Stimulated activated CD4-positive, alpha-beta T cell treated with anti-CD3 and anti-CD28 coated beads, Interleukin-4, amount 100 ng/mL, for 1 hour (primary cell): ENCODE data around the gene TSFM.
A peak's percentile ranks its signal among the peaks of the same experiment; 100 is the strongest.

ENCODE experiments used
- DNase-seq: peaks from one replicate; pipeline ENCODE4 v3.0.0-alpha.2; 2020

The TSFM gene

GRCh38 chr12:57782608-57783465 is at the start of gene TSFM:
TSS of gene TSFM (plus strand) at chr12:57782787. CDS start at chr12:57782802, 15 bp downstream.
- DNase-seq = peak; percentile 99

DNA sequence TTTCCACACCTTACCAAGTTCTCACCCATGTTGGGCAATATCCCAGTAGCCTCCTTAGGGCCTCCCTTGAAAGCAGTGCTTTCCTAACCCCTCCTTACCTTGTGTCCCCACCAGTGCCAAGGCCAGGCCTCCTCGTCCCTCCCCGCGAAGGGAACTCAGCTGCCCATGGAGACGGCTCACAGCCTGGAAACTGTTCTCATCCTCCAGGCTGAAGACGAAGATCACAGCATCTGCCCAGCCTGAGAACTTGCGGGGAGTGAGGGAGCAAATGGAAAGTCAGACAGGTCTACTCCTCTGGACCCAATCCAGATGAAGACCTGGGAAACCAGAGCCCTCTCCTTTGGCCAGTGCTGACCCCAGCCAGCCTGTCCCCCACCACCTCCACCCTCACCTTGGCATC is 48.7 kb upstream of the TSFM start:
- no peak for DNase-seq

DNA sequence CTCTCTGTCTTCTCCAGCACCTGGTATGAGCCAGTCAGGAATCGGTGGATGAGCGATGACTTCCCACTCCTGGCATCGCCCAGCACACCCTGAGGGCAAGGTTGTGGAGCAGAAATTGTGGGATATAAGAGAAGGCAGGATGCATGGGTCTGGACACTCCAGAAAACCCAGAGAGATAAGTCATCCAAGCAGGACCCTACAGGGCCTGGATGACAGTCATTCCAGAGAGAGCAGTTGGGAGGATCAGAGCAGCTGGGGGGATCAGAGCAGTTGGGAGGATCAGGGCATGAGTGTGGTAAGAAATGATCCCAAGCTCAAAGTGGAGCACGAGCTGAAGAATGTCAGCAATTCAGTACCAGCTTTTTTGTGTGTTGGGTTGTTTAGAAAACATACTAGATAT is 48.0 kb upstream of the TSFM start:
- no peak for DNase-seq

DNA sequence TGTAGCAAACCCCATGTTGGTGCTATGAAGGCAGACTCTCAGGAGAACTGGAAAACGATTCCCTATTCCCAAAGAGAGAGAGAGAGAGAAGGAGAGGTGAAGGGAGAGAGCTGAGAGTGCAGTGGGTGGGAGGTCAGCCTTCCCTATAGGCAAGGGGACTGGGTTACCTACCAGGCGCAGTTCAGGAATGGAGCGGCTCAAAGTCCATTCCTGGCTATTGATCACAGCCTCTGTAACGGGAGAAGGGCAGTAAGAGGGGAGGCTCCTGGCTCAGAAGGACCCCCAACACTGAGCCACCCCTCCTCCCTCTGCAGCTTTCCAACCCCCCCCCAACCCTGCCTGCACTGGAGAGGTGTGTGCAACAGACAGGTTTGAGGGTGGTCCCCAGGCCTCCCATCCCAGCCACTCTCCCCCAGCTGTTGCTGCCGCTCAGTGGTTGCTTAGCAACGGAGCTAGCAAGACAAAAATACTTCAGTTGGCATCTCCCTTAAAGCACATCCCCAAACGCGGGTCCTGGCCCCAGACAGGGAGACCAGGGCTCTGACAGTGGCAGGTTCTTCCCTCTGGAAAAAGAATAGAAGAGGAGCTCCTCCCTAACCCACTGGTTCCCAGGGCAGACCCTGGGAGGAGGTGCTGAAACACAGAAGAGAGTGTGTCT is 47.3 kb upstream of the TSFM start:
- DNase-seq = no peak

GRCh38 chr12:57735952-57736740 is 46.4 kb upstream of the TSFM start:
- DNase-seq = no peak

DNA sequence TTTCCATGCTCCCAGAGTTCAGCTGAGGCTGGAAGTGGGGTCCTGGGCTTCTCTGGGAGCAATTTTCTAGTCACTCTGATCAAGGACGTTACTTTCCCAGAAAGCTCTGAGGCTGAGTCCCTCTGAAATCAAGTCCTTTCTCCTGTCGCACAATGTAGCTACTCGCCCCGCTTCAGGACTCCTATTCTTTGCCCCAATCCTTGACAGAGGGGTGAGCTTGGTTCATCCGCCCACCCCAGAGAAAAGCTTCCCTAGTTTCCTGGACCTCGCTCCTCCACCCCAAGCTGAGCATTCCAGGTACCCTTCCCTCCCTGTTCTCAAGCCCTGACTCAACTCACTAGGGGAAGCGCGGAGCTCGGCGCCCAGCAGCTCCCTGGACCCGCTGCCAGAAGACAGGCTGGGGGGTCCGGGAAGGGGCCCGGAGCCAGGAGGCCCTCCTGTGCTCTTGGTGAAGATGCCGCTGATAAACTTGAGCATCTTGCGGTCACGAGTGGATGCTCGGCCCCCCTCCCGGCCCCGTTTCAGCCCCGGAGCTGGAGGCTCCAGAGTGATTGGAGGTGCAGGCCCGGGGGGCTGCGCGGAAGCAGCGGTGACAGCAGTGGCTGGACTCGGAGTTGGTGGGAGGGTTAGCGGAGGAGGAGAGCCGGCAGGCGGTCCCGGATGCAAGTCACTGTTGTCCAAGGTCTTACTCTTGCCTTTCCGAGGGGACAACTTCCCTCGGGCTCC is 45.7 kb upstream of the TSFM start:
- no peak for DNase-seq

- no peak for DNase-seq
These were observed 44.8 kb upstream of the TSFM start for GRCh38 chr12:57737467-57738460.

- no peak for DNase-seq
These were observed 43.8 kb upstream of the TSFM start, which contains the start of gene AGAP2 for GRCh38 chr12:57738661-57739237. TSS of gene AGAP2 (minus strand) at chr12:57738742. CDS start at chr12:57738246, 496 bp downstream.

DNA sequence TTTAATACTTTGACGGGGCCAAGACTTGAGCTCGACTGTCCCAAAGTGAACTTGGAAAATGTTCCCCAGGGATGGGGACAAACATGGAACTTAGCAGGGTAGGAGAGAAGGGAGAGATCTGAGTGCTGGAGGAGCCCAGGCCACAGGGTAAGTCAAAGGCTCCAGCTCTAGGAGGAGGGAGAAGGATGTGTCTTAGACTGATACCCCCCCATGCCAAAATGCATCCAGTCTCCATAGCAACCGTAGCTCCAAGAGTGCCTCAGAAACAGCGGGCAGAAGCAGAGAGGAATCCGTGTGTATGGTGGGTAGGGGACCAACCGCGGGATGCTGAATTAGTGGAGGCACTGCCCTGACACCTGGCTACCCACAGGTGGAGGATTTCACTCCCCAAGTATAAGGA is 43.2 kb upstream of the TSFM start:
- no peak for DNase-seq

- no peak for DNase-seq
These were observed 42.6 kb upstream of the TSFM start for GRCh38 chr12:57739914-57740538.

GRCh38 chr12:57740656-57741412 is 41.8 kb upstream of the TSFM start:
- peak; percentile 61 for DNase-seq

- DNase-seq = no peak
These were observed 41.2 kb upstream of the TSFM start for GRCh38 chr12:57741413-57741789.

- peak; percentile 70 for DNase-seq
These were observed 40.5 kb upstream of the TSFM start for GRCh38 chr12:57741844-57742738.

DNA sequence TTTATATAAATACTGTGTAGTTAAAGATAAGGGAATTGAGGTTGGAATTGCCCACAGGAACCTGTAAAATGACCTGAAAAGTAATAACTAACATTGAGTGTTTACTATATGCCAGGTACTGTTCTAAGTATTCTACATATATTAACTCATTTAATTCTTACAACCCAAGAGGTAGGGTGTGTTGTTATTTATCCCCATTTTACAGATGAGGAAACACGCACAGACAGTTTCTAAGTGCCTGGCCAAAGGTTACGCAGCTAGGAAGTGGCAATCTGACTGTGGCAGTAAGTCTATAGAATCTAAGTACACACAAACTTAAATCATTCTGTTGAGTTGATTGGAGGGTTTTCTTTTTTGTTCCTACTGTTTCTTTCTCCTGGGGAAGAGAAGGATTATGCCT is 38.8 kb upstream of the TSFM start:
- no peak for DNase-seq

DNA sequence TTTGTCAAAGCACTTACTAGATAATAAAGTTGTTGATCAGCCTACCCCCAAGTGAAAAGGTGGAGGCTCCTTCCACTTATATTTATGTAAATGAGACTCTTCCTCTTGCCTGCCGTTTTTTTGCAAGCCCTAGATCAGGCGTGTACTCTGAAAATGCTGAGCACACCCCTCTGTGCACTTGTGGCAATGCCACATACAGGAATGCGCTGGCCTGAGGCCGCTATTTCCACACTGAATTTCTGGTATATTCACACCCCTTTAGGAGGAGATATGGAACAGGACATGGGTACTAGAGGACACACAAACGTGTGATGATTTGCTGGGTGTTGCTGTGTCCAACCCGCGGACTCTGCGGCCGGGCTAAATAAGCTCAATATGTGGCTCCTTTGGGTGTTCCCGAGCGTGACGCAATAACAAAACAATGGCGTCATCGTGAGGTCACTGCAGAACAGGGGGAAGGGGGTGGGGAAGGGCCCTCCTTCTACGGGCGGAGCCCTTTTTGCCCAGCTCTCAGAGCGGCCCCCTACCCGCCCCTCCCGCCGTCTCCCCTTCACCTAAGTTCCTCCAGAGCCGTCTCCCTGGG is 38.3 kb upstream of the TSFM start:
- peak; percentile 71 for DNase-seq

GRCh38 chr12:57744777-57745484 is 37.7 kb upstream of the TSFM start, which contains the start of gene TSPAN31:
TSS of gene TSPAN31 (plus strand) at chr12:57745039. CDS start at chr12:57745155, 116 bp downstream.
- DNase-seq = peak; percentile 94

GRCh38 chr12:57745485-57745881 is 37.1 kb upstream of the TSFM start:
- no peak for DNase-seq

- no peak for DNase-seq
These were observed 36.6 kb upstream of the TSFM start for GRCh38 chr12:57746025-57746424.
